ENCODE results near the gene SEMA3A.

SEMA3A gene

DNA sequence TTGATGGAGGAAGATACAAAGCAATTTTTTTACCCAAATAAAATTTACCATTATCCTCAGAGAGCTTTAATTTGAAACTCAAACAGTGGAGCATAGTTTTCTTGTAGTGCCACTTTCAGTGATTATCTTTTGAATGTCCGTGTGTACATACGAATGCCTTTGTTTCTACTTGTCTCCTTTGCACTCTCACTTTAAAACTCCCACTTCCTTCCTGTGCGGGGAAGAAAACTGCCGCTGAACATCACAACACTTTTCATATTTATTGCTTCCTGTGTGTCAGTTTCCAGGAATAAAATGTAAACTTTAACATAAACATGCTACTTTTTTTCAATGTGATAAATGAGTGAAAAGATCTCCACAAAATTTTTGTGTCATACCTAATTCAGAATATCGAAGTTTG lies 102.4 kb downstream of the SEMA3A start:
- no peaks in the 10 kb centered on the region for H3K4me1 ChIP-seq (ENCODE audit: control insufficient read depth, insufficient read depth, low read length)
- no peaks in the 10 kb centered on the region for H3K27me3 ChIP-seq (ENCODE audit: control insufficient read depth in 1 of 2, insufficient read depth in 2 of 2, low read length in 2 of 2)
- H3K27ac ChIP-seq (ENCODE audit: low read length), result no peak overlapping the region
- no peak overlapping the region for H3K9ac ChIP-seq (ENCODE audit: low read length in 2 of 2)
- H3K36me3 ChIP-seq (ENCODE audit: control insufficient read depth in 2 of 2, insufficient read depth in 2 of 2, low read length in 2 of 2), result no peaks in the 10 kb centered on the region
- no peaks in the 10 kb centered on the region for H3K9me3 ChIP-seq (ENCODE audit: control insufficient read depth in 2 of 2, low read length in 2 of 2)
- no peak overlapping the region for H3K4me3 ChIP-seq (ENCODE audit: low read length in 2 of 2)

DNA sequence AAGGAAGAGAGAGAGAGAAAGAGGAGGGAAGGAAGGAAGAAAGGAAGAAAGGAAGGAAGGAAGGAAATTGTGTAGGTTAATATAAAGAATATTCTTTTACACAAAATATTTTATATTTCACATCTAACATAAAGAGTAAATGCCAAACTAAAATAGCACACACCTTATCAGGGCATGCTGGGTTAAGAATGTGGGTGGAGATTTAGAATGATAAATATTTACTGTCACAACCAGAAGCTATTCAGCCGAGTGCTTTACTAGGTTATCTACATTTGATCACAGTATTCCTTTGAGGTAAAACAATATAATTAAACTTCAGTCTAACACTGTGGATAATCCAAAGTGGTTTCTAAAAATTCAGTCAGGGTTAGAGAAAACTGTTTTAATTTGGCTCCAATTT lies 103.3 kb downstream of the SEMA3A start:
- H3K9ac ChIP-seq (ENCODE audit: low read length in 2 of 2), result no peak overlapping the region
- H3K27me3 ChIP-seq (ENCODE audit: control insufficient read depth in 1 of 2, insufficient read depth in 2 of 2, low read length in 2 of 2), result no peaks in the 10 kb centered on the region
- no peaks in the 10 kb centered on the region for H3K9me3 ChIP-seq (ENCODE audit: control insufficient read depth in 2 of 2, low read length in 2 of 2)
- no peaks in the 10 kb centered on the region for H3K36me3 ChIP-seq (ENCODE audit: control insufficient read depth in 2 of 2, insufficient read depth in 2 of 2, low read length in 2 of 2)
- no peaks in the 10 kb centered on the region for H3K4me1 ChIP-seq (ENCODE audit: control insufficient read depth, insufficient read depth, low read length)
- no peak overlapping the region for H3K27ac ChIP-seq (ENCODE audit: low read length)
- no peak overlapping the region for H3K4me3 ChIP-seq (ENCODE audit: low read length in 2 of 2)

GRCh38 chr7:84088802-84089201 lies 105.8 kb downstream of the SEMA3A start:
- no peak overlapping the region for H3K9ac ChIP-seq (ENCODE audit: low read length in 2 of 2)
- H3K4me3 ChIP-seq (ENCODE audit: low read length in 2 of 2), result no peak overlapping the region
- no peaks in the 10 kb centered on the region for H3K4me1 ChIP-seq (ENCODE audit: control insufficient read depth, insufficient read depth, low read length)
- no peaks in the 10 kb centered on the region for H3K36me3 ChIP-seq (ENCODE audit: control insufficient read depth in 2 of 2, insufficient read depth in 2 of 2, low read length in 2 of 2)
- H3K27ac ChIP-seq (ENCODE audit: low read length), result no peak overlapping the region
- no peaks in the 10 kb centered on the region for H3K9me3 ChIP-seq (ENCODE audit: control insufficient read depth in 2 of 2, low read length in 2 of 2)
- H3K27me3 ChIP-seq (ENCODE audit: control insufficient read depth in 1 of 2, insufficient read depth in 2 of 2, low read length in 2 of 2), result no peaks in the 10 kb centered on the region

GRCh38 chr7:84085998-84086397 lies 108.6 kb downstream of the SEMA3A start:
- Histone ChIP-seq H3K4me3 (ENCODE audit: low read length in 2 of 2) (no peak overlapping the region), H3K4me1 (ENCODE audit: control insufficient read depth, insufficient read depth, low read length) (no peaks in the 10 kb centered on the region), H3K27me3 (ENCODE audit: control insufficient read depth in 1 of 2, insufficient read depth in 2 of 2, low read length in 2 of 2) (no peaks in the 10 kb centered on the region), H3K9ac (ENCODE audit: low read length in 2 of 2) (no peak overlapping the region), H3K36me3 (ENCODE audit: control insufficient read depth in 2 of 2, insufficient read depth in 2 of 2, low read length in 2 of 2) (no peaks in the 10 kb centered on the region), H3K27ac (ENCODE audit: low read length) (no peak overlapping the region), H3K9me3 (ENCODE audit: control insufficient read depth in 2 of 2, low read length in 2 of 2) (no peaks in the 10 kb centered on the region)

DNA sequence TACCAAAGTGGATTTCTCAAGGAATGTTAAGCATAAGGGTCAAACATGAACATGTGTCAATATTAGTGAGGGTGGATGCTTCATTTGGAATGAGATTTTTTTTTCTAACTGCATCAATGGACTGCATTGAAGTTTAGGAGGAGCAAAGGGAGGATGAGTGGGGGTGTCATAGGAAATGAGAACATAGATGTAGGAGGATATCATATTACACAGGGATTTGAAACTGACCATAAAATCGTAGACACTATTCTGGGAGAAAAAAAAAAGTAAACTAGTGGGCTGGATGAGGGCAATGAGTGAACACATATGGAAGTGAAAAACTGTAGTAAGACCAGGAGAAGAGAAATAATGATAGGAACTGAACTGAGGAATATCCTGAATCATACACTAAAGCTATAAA lies 109.4 kb downstream of the SEMA3A start:
- H3K4me1 ChIP-seq (ENCODE audit: control insufficient read depth, insufficient read depth, low read length), result no peaks in the 10 kb centered on the region
- H3K36me3 ChIP-seq (ENCODE audit: control insufficient read depth in 2 of 2, insufficient read depth in 2 of 2, low read length in 2 of 2), result no peaks in the 10 kb centered on the region
- no peaks in the 10 kb centered on the region for H3K27me3 ChIP-seq (ENCODE audit: control insufficient read depth in 1 of 2, insufficient read depth in 2 of 2, low read length in 2 of 2)
- no peak overlapping the region for H3K4me3 ChIP-seq (ENCODE audit: low read length in 2 of 2)
- no peaks in the 10 kb centered on the region for H3K9me3 ChIP-seq (ENCODE audit: control insufficient read depth in 2 of 2, low read length in 2 of 2)
- H3K9ac ChIP-seq (ENCODE audit: low read length in 2 of 2), result no peak overlapping the region
- no peak overlapping the region for H3K27ac ChIP-seq (ENCODE audit: low read length)

GRCh38 chr7:84083846-84084245 lies 110.7 kb downstream of the SEMA3A start:
- no peak overlapping the region for H3K27ac ChIP-seq (ENCODE audit: low read length)
- no peak overlapping the region for H3K4me3 ChIP-seq (ENCODE audit: low read length in 2 of 2)
- H3K27me3 ChIP-seq (ENCODE audit: control insufficient read depth in 1 of 2, insufficient read depth in 2 of 2, low read length in 2 of 2), result no peaks in the 10 kb centered on the region
- no peaks in the 10 kb centered on the region for H3K4me1 ChIP-seq (ENCODE audit: control insufficient read depth, insufficient read depth, low read length)
- no peaks in the 10 kb centered on the region for H3K36me3 ChIP-seq (ENCODE audit: control insufficient read depth in 2 of 2, insufficient read depth in 2 of 2, low read length in 2 of 2)
- H3K9me3 ChIP-seq (ENCODE audit: control insufficient read depth in 2 of 2, low read length in 2 of 2), result no peaks in the 10 kb centered on the region
- H3K9ac ChIP-seq (ENCODE audit: low read length in 2 of 2), result no peak overlapping the region

GRCh38 chr7:84081973-84082522 lies 112.5 kb downstream of the SEMA3A start:
- Histone ChIP-seq H3K36me3 (ENCODE audit: control insufficient read depth in 2 of 2, insufficient read depth in 2 of 2, low read length in 2 of 2) (no peaks in the 10 kb centered on the region), H3K4me1 (ENCODE audit: control insufficient read depth, insufficient read depth, low read length) (no peaks in the 10 kb centered on the region), H3K4me3 (ENCODE audit: low read length in 2 of 2) (no peak overlapping the region), H3K9me3 (ENCODE audit: control insufficient read depth in 2 of 2, low read length in 2 of 2) (no peaks in the 10 kb centered on the region), H3K27me3 (ENCODE audit: control insufficient read depth in 1 of 2, insufficient read depth in 2 of 2, low read length in 2 of 2) (no peaks in the 10 kb centered on the region), H3K9ac (ENCODE audit: low read length in 2 of 2) (no peak overlapping the region), H3K27ac (ENCODE audit: low read length) (no peak overlapping the region)

DNA sequence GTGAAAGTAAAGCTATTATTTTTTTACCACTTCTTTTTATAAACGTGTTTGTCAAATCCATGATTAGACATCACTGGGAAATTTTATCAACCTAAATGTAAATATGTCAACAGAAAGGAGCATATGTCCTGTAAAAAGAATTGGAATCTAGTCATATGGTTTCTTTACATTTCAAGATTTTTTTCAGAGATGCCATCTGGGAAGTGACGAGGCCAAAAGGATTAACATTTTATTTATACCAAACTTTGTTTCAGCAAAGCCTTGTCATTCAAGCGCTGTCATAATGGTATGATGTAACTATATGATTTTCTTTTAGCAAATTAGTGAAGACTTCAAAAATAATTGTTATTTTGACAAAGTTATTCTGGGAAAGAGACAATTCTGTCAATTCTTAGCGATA lies 117.3 kb downstream of the SEMA3A start:
- Histone ChIP-seq H3K27me3 (ENCODE audit: control insufficient read depth in 1 of 2, insufficient read depth in 2 of 2, low read length in 2 of 2) (no peaks in the 10 kb centered on the region), H3K36me3 (ENCODE audit: control insufficient read depth in 2 of 2, insufficient read depth in 2 of 2, low read length in 2 of 2) (no peaks in the 10 kb centered on the region), H3K9ac (ENCODE audit: low read length in 2 of 2) (no peak overlapping the region), H3K4me3 (ENCODE audit: low read length in 2 of 2) (no peak overlapping the region), H3K27ac (ENCODE audit: low read length) (no peak overlapping the region), H3K9me3 (ENCODE audit: control insufficient read depth in 2 of 2, low read length in 2 of 2) (no peaks in the 10 kb centered on the region), H3K4me1 (ENCODE audit: control insufficient read depth, insufficient read depth, low read length) (no peaks in the 10 kb centered on the region)

GRCh38 chr7:84076219-84076618 lies 118.4 kb downstream of the SEMA3A start:
- no peak overlapping the region for H3K4me3 ChIP-seq (ENCODE audit: low read length in 2 of 2)
- no peak overlapping the region for H3K9ac ChIP-seq (ENCODE audit: low read length in 2 of 2)
- H3K27ac ChIP-seq (ENCODE audit: low read length), result no peak overlapping the region
- H3K36me3 ChIP-seq (ENCODE audit: control insufficient read depth in 2 of 2, insufficient read depth in 2 of 2, low read length in 2 of 2), result no peaks in the 10 kb centered on the region
- H3K4me1 ChIP-seq (ENCODE audit: control insufficient read depth, insufficient read depth, low read length), result no peaks in the 10 kb centered on the region
- no peaks in the 10 kb centered on the region for H3K9me3 ChIP-seq (ENCODE audit: control insufficient read depth in 2 of 2, low read length in 2 of 2)
- no peaks in the 10 kb centered on the region for H3K27me3 ChIP-seq (ENCODE audit: control insufficient read depth in 1 of 2, insufficient read depth in 2 of 2, low read length in 2 of 2)

DNA sequence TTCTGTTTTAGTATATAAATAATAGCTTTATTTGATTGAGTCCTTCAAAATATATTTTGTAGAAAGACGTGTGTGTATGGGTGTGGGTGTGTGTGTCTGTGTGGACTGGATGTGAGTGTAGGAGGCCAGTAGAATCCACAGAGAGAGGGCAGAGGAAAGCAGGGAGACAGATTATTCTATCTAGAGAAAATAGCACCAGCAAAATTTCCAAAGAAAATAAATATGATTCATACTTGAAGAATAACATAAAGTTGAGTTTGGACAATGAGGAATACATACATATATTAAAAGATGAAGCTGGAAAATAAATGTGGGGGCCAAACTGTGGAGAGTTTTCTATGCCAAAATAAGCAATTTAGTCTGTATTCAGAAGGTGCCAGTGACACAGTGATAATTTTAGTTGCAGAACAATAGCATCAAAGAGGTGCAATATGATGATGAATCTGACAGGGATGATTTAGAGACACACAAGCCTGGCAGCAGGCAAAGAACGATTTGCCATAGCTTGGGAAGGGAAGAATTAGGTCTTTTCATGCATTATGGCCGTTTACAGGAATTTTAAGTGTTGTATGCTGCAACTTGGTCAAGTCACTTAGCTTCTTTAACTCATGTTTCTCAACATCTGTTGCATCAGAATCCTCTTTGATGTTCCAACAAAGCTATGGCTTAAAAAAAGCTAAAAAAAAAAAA lies 121.3 kb downstream of the SEMA3A start:
- Histone ChIP-seq H3K9ac (ENCODE audit: low read length in 2 of 2) (no peak overlapping the region), H3K4me3 (ENCODE audit: low read length in 2 of 2) (no peak overlapping the region), H3K36me3 (ENCODE audit: control insufficient read depth in 2 of 2, insufficient read depth in 2 of 2, low read length in 2 of 2) (no peaks in the 10 kb centered on the region), H3K4me1 (ENCODE audit: control insufficient read depth, insufficient read depth, low read length) (no peaks in the 10 kb centered on the region), H3K27me3 (ENCODE audit: control insufficient read depth in 1 of 2, insufficient read depth in 2 of 2, low read length in 2 of 2) (no peaks in the 10 kb centered on the region), H3K9me3 (ENCODE audit: control insufficient read depth in 2 of 2, low read length in 2 of 2) (no peaks in the 10 kb centered on the region), H3K27ac (ENCODE audit: low read length) (no peak overlapping the region)

DNA sequence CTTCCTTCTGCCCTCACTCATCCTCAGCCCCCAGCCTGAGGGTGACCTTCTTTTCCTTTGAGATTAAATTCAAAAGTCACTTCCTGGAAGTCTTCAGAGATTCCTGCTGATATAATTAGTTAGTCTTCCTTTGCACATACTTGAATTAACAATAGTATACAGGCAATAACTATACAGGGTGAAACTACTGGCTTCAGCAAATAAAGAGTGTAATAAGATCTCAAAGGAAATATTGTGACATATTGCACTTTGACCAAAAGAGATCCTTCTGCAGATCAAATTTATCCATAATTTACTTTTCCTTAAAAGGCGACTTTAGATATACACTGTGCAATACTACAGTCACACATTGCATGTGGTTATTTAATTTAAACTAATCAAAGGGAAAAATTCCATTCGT lies 123.8 kb downstream of the SEMA3A start:
- Histone ChIP-seq H3K4me1 (ENCODE audit: control insufficient read depth, insufficient read depth, low read length) (no peaks in the 10 kb centered on the region), H3K27me3 (ENCODE audit: control insufficient read depth in 1 of 2, insufficient read depth in 2 of 2, low read length in 2 of 2) (no peaks in the 10 kb centered on the region), H3K9ac (ENCODE audit: low read length in 2 of 2) (no peak overlapping the region), H3K27ac (ENCODE audit: low read length) (no peak overlapping the region), H3K36me3 (ENCODE audit: control insufficient read depth in 2 of 2, insufficient read depth in 2 of 2, low read length in 2 of 2) (no peaks in the 10 kb centered on the region), H3K9me3 (ENCODE audit: control insufficient read depth in 2 of 2, low read length in 2 of 2) (no peaks in the 10 kb centered on the region), H3K4me3 (ENCODE audit: low read length in 2 of 2) (no peak overlapping the region)

Measured in stomach smooth muscle (tissue), 2 donors.